Stimulated activated CD4-positive, alpha-beta T cell treated with anti-CD3 and anti-CD28 coated beads, Interleukin-2, amount 100 ng/mL, for 24 hours (primary cell): ENCODE results near the gene SMG7.

Experiments
- DNase-seq, 2 donors: peaks; one replicate each; pipeline ENCODE4 v3.0.0-alpha.2; 2020

The SMG7 gene

GRCh38 chr1:183596500-183596899, 124.2 kb downstream of the SMG7 start:
- no peak for DNase-seq

- DNase-seq = no peak
Measured at GRCh38 chr1:183597656-183598347, 125.5 kb downstream of the SMG7 start.

- DNase-seq = no peak
Measured at GRCh38 chr1:183598386-183598785, 126.1 kb downstream of the SMG7 start.

GRCh38 chr1:183600136-183600535, 127.8 kb downstream of the SMG7 start:
- no peak for DNase-seq

DNA sequence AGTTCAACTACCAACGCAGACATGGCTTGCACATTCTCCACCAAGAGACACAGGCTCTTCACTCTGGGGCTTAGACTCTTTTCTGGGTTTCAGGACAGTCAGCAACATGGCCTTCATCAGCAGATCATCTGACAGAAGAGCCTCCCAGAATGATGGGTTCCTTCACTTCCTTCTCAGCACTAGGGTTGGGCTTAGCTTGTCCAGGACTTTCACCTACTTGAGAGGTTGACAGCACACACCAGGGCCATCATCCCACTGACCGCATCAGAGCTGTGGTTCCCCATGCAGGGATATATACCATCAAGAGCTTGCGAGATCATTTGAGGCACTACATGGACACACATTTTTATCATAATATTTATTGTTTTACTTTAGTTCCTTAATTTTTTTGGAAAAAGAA, 128.3 kb downstream of the SMG7 start:
- no peak for DNase-seq

- no peak for DNase-seq
Measured at GRCh38 chr1:183602510-183602909, 130.2 kb downstream of the SMG7 start.
